ENCODE data around the gene WASHC1.
A peak's percentile ranks its signal among the peaks of the same experiment; 100 is the strongest.
"Not testable (repeated sequence)": the region's sequence is repeated elsewhere in the genome, so short reads cannot be mapped to it uniquely, and the experiment has no call there.

Gene WASHC1

GRCh38 chr9:29356-29755 lies at the start of gene WASHC1:
Gene WASHC1, minus strand, starts transcription at chr9:29456. Its CDS starts 4,457 bp downstream, at chr9:24999.
- not testable (repeated sequence) for TF ChIP-seq TEAD4 (IDR thresholded peaks at IDR 0.05); FOXM1 (IDR thresholded peaks at IDR 0.05; ENCODE audit: borderline replicate concordance, low read depth); YY1 (IDR thresholded peaks at IDR 0.05; ENCODE audit: low read depth)

- peak; percentile 37; the same call in 1 of the 2 replicates for TF ChIP-seq RAD21 (IDR thresholded peaks at IDR 0.05; ENCODE audit: low read depth)
These were observed 18.1 kb downstream of the WASHC1 start for GRCh38 chr9:11206-11605.
